K562 (cell line): Measurements from ENCODE around the gene KMT2D. TPM values are rescaled to one million over a fixed set of nuclear protein-coding genes. Genes with fewer than 3 reads are reported as not detected.

ENCODE experiments used
- ARHGAP35 ChIP-seq: fragments of 450-650 bp; IDR thresholded peaks from 2 replicates; pipeline ENCODE4 v1.6.1; 2018; ENCODE audit not compliant: partially characterized antibody
- C11orf30 ChIP-seq: fragments of 450-650 bp; IDR thresholded peaks from 2 replicates; pipeline ENCODE4 v1.6.1; 2016; ENCODE audit warnings: low read depth, mild to moderate bottlenecking
- CTCF ChIP-seq, 3 experiments: IDR thresholded peaks in 2 of 3; conservative IDR thresholded peaks in 1 of 3; 2 replicates each; pipeline ENCODE4 v1.5.1; 2011 to 2012; ENCODE audit warnings: low read length in 3 of 3, mild to moderate bottlenecking in 3 of 3, control low read depth in 2 of 3, improper control_type of control experiment in 1 of 3, inconsistent platforms in 1 of 3, low read depth in 1 of 3, mixed read lengths in 1 of 3, moderate library complexity in 1 of 3; ENCODE audit not compliant: insufficient read depth in 2 of 3
- GATAD2B ChIP-seq: fragments of 450-650 bp; IDR thresholded peaks from 2 replicates; pipeline ENCODE4 v1.6.1; 2017; ENCODE audit warnings: mild to moderate bottlenecking, borderline replicate concordance
- NFE2L1 ChIP-seq: fragments of 450-650 bp; IDR thresholded peaks from 2 replicates; pipeline ENCODE4 v1.6.1; 2016; ENCODE audit warnings: missing genetic modification characterization, low read depth, mild to moderate bottlenecking, missing compliant biosample characterization, moderate library complexity, borderline replicate concordance
- POLR2H ChIP-seq: IDR thresholded peaks from 2 replicates; pipeline ENCODE4 v1.6.1; 2016; ENCODE audit warnings: missing genetic modification characterization, low read depth, mild to moderate bottlenecking, control low read depth, missing compliant biosample characterization, moderate library complexity
- UBTF ChIP-seq, 2 experiments: IDR thresholded peaks; 2 replicates each; pipeline ENCODE4 v1.6.1; 2012; ENCODE audit warnings: improper control_type of control experiment in 2 of 2, low read depth in 2 of 2, low read length in 2 of 2, borderline replicate concordance in 1 of 2
- ZC3H11A ChIP-seq: IDR thresholded peaks from 2 replicates; pipeline ENCODE4 v1.6.1; 2012; ENCODE audit warnings: low read depth, low read length, improper control_type of control experiment
- ZNF121 ChIP-seq: sonication (generic); formaldehyde crosslinking; conservative IDR thresholded peaks from 2 replicates; pipeline ENCODE4 v1.8.0; 2022; ENCODE audit warnings: missing genetic modification reagents
- ZNF384 ChIP-seq: IDR thresholded peaks from 2 replicates; pipeline ENCODE4 v1.6.1; 2012; ENCODE audit warnings: low read depth, low read length, improper control_type of control experiment
- polyA plus RNA-seq, 8 experiments: library from polyadenylated mRNA; depleted of rRNA in 4 of 8; stranded (reverse) in 5 of 8; unstranded in 3 of 8; fragments of >200 nt; fragmentation: Nextera tagmentation in 2 of 8; fragmentation: Illumina TruSeq in 1 of 8; extraction: Ambion mirVana in 2 of 8; extraction: Trizol in 1 of 8; gene quantifications; 2 replicates each; pipeline versions ENCODE4 v1.2.1 to v1.2.3, GENCODE V29; 2011 to 2014; ENCODE audit warnings: inconsistent platforms in 1 of 8, missing spikeins in 1 of 8
- total RNA-seq, 7 experiments: library from RNA; depleted of rRNA in 6 of 7; stranded (reverse); fragments of >200 nt in 6 of 7; fragmentation: Illumina TruSeq in 2 of 7; extraction: Trizol in 2 of 7; gene quantifications; 2 replicates each; pipeline versions ENCODE4 v1.2.1 to v1.2.3, GENCODE V29; 2011 to 2021; ENCODE audit warnings: low replicate concordance in 1 of 7
- TF ChIP-seq, protein P1 (sequence below), 2 experiments: fragments of 450-650 bp; IDR thresholded peaks; 2 replicates each; pipeline ENCODE4 v1.6.1; 2016
- TF ChIP-seq, protein P2 (sequence below), 2 experiments: fragments of 200-800 bp in 1 of 2; sonication (Bioruptor generic) in 1 of 2; sonication (generic) in 1 of 2; formaldehyde crosslinking in 1 of 2; IDR thresholded peaks in 1 of 2; conservative IDR thresholded peaks in 1 of 2; 2 replicates each; pipeline versions ENCODE4 v1.5.0 to v1.6.1; 2016 to 2020; ENCODE audit warnings: missing compliant biosample characterization in 1 of 2, missing genetic modification characterization in 1 of 2, missing genetic modification reagents in 1 of 2
- TF ChIP-seq, protein P3 (sequence below), 2 experiments: IDR thresholded peaks in 1 of 2; conservative IDR thresholded peaks in 1 of 2; 2 replicates each; pipeline ENCODE4 v1.6.1; 2016; ENCODE audit warnings: low read depth in 2 of 2, mild to moderate bottlenecking in 1 of 2, missing compliant biosample characterization in 1 of 2, missing genetic modification characterization in 1 of 2, moderate library complexity in 1 of 2
- TF ChIP-seq, protein P4 (sequence below): fragments of 450-650 bp; conservative IDR thresholded peaks from 2 replicates; pipeline ENCODE4 v1.6.1; 2016; ENCODE audit warnings: missing genetic modification characterization, low read depth, mild to moderate bottlenecking, missing compliant biosample characterization, moderate library complexity

KMT2D gene
- total and polyA plus RNA-seq, 9 of the 15 experiments (the other 6 are each of a cell fraction or from before 2014, with no cell fraction given), result 0.22 to 93.7 (median 13.7) TPM

GRCh38 chr12:49019120-49019430, 41.5 kb downstream of the KMT2D start (continued):
- TF ChIP-seq, protein P1, sequence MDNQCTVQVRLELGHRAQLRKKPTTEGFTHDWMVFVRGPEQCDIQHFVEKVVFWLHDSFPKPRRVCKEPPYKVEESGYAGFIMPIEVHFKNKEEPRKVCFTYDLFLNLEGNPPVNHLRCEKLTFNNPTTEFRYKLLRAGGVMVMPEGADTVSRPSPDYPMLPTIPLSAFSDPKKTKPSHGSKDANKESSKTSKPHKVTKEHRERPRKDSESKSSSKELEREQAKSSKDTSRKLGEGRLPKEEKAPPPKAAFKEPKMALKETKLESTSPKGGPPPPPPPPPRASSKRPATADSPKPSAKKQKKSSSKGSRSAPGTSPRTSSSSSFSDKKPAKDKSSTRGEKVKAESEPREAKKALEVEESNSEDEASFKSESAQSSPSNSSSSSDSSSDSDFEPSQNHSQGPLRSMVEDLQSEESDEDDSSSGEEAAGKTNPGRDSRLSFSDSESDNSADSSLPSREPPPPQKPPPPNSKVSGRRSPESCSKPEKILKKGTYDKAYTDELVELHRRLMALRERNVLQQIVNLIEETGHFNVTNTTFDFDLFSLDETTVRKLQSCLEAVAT (IDR thresholded peaks at IDR 0.05), result 0 out of 4 replicates have a peak, but pooled peaks of 1 of the 2 experiments have one; percentile 22
- peak; percentile 71 for TF ChIP-seq C11orf30
- TF ChIP-seq ZC3H11A, result no peak
- TF ChIP-seq GATAD2B, result no peak
- TF ChIP-seq UBTF (IDR thresholded peaks at IDR 0.05; ENCODE audit: borderline replicate concordance in 1 of 2, low read depth in 2 of 2, low read length in 2 of 2), result no peak
- TF ChIP-seq, protein P2, sequence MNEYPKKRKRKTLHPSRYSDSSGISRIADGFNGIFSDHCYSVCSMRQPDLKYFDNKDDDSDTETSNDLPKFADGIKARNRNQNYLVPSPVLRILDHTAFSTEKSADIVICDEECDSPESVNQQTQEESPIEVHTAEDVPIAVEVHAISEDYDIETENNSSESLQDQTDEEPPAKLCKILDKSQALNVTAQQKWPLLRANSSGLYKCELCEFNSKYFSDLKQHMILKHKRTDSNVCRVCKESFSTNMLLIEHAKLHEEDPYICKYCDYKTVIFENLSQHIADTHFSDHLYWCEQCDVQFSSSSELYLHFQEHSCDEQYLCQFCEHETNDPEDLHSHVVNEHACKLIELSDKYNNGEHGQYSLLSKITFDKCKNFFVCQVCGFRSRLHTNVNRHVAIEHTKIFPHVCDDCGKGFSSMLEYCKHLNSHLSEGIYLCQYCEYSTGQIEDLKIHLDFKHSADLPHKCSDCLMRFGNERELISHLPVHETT (CRISPR knock-in tag; conservative IDR thresholded peaks at IDR 0.05 in 1 of 2, IDR thresholded peaks at IDR 0.05 in 1 of 2), result peak in 1 of 2 experiments; percentile 87; a peak in 1 of 4 replicates
- TF ChIP-seq, protein P3, sequence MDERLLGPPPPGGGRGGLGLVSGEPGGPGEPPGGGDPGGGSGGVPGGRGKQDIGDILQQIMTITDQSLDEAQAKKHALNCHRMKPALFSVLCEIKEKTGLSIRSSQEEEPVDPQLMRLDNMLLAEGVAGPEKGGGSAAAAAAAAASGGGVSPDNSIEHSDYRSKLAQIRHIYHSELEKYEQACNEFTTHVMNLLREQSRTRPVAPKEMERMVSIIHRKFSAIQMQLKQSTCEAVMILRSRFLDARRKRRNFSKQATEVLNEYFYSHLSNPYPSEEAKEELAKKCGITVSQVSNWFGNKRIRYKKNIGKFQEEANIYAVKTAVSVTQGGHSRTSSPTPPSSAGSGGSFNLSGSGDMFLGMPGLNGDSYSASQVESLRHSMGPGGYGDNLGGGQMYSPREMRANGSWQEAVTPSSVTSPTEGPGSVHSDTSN (CRISPR knock-in tag; IDR thresholded peaks at IDR 0.05; ENCODE audit: low read depth), result no peak
- TF ChIP-seq, protein P3 (tag; conservative IDR thresholded peaks at IDR 0.05; ENCODE audit: low read depth), result no peak
- TF ChIP-seq ZNF121 (CRISPR knock-in tag), result no peak
- TF ChIP-seq ARHGAP35, result no peak
- TF ChIP-seq POLR2H (tag), result peak; percentile 83
- TF ChIP-seq NFE2L1 (tag), result no peak
- TF ChIP-seq ZNF384, result no peak
- TF ChIP-seq, protein P4, sequence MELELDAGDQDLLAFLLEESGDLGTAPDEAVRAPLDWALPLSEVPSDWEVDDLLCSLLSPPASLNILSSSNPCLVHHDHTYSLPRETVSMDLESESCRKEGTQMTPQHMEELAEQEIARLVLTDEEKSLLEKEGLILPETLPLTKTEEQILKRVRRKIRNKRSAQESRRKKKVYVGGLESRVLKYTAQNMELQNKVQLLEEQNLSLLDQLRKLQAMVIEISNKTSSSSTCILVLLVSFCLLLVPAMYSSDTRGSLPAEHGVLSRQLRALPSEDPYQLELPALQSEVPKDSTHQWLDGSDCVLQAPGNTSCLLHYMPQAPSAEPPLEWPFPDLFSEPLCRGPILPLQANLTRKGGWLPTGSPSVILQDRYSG, result 0 out of 2 replicates have a peak, but pooled peaks have one; percentile 12
- TF ChIP-seq CTCF (IDR thresholded peaks at IDR 0.05 in 2 of 3, conservative IDR thresholded peaks at IDR 0.05 in 1 of 3; ENCODE audit: insufficient read depth in 2 of 3, low read depth in 1 of 3, low read length in 3 of 3), result no peak
